Left colon (tissue), 2 donors: Measurements from ENCODE around the gene SNRNP25. TPM values are rescaled to one million over a fixed set of nuclear protein-coding genes. Genes with fewer than 3 reads are reported as not detected.
A peak's percentile ranks its signal among the peaks of the same experiment; 100 is the strongest.
"Not testable (repeated sequence)": the region's sequence is repeated elsewhere in the genome, so short reads cannot be mapped to it uniquely, and the experiment has no call there.

Source experiments
- ATAC-seq: fragments of 200-7000 bp; cut with Tn5 transposase; one replicate; pipeline ENCODE4 v1.9.1; 2020; ENCODE audit warnings: mild to moderate bottlenecking, moderate library complexity
- DNase-seq, 2 donors: peaks; one replicate each; pipeline ENCODE4 v3.0.0-alpha.2; 2020
- intact Hi-C, 2 donors: fragments of 100-400 bp; cut with DNase I in 1 of 2; cut with micrococcal nuclease in 1 of 2; formaldehyde crosslinking; loops; one replicate each; pipeline versions ENCODE4 v1.11.2 to v1.14.0; 2022; cut with DNase I, micrococcal nuclease
- total RNA-seq, 2 donors: library from RNA; stranded (reverse); fragmentation: NEBNext Ultra II Directional; extraction: Animal tissue kit (Norgen Biotek cat#: 25700); gene quantifications; one replicate each; pipeline ENCODE4 v1.2.1, GENCODE V29; 2021
- donor health status: DM: no; HTN: no; CAD: no.
- donor health status: DM: yes; HTN: yes; CAD: no.

Gene SNRNP25
- total RNA-seq, 2 donors from 2014 or later, result 20.7 to 24.7 TPM

- intact Hi-C loops, result no loop called here
- peak; percentile 76 to 89 for DNase-seq
- ATAC-seq, result peak; percentile 96
Observed at GRCh38 chr16:38941-39892, 14.4 kb upstream of the SNRNP25 start.

GRCh38 chr16:41439-42068 lies 12.1 kb upstream of the SNRNP25 start:
- intact Hi-C loops, result no loop called here
- DNase-seq, result peak in 1 of 2 donors; percentile 15

GRCh38 chr16:42069-42457 lies 11.6 kb upstream of the SNRNP25 start:
- intact Hi-C loops, result no loop called here
- DNase-seq (peak in 1 of 2 donors; percentile 20), ATAC-seq (no peak)

More at GRCh38 chr16:41439-42068, 12.1 kb upstream of the SNRNP25 start:
- no peak for ATAC-seq

GRCh38 chr16:42691-43090 lies 10.9 kb upstream of the SNRNP25 start:
- no peak for ATAC-seq
- DNase-seq, result no peak

GRCh38 chr16:43294-43693 lies 10.3 kb upstream of the SNRNP25 start:
- ATAC-seq, result no peak
- intact Hi-C loops, result no loop called here
- DNase-seq, result peak in 1 of 2 donors; percentile 15

More at GRCh38 chr16:42691-43090, 10.9 kb upstream of the SNRNP25 start:
- intact Hi-C loops, result no loop called here

GRCh38 chr16:44655-45054 lies 9.0 kb upstream of the SNRNP25 start:
- ATAC-seq (no peak), DNase-seq (peak in 1 of 2 donors; percentile 7)
- intact Hi-C loops, result no loop called here

GRCh38 chr16:45454-45853 lies 8.2 kb upstream of the SNRNP25 start:
- ATAC-seq, result no peak
- peak in 1 of 2 donors; percentile 7 for DNase-seq
- intact Hi-C loops, result no loop called here

- DNase-seq, ATAC-seq, intact Hi-C loops: not testable (repeated sequence)
Observed at GRCh38 chr16:46510-46909, 7.1 kb upstream of the SNRNP25 start.

- peak in 1 of 2 donors; percentile 17 for DNase-seq
- intact Hi-C loops, result no loop called here
- ATAC-seq, result no peak
Observed at GRCh38 chr16:47234-47633, 6.4 kb upstream of the SNRNP25 start.

- intact Hi-C loops, result no loop called here
- DNase-seq (peak in 1 of 2 donors; percentile 12), ATAC-seq (no peak)
Observed at GRCh38 chr16:50769-51591, 2.6 kb upstream of the SNRNP25 start.

- ATAC-seq, result no peak
- DNase-seq, result no peak
- intact Hi-C loops, result no loop called here
Observed at GRCh38 chr16:54237-54581, 581 bp downstream of the SNRNP25 start.

- intact Hi-C loops, result no loop called here
- DNase-seq, result no peak
Observed at GRCh38 chr16:55571-56136, 2.0 kb downstream of the SNRNP25 start.

GRCh38 chr16:56231-56927 lies 2.8 kb downstream of the SNRNP25 start:
- no peak for ATAC-seq
- DNase-seq, result no peak

More at GRCh38 chr16:55571-56136, 2.0 kb downstream of the SNRNP25 start:
- ATAC-seq, result no peak

GRCh38 chr16:57711-58110 lies 4.1 kb downstream of the SNRNP25 start:
- ATAC-seq, result no peak
- no peak for DNase-seq
- intact Hi-C loops, result no loop called here

More at GRCh38 chr16:56231-56927, 2.8 kb downstream of the SNRNP25 start:
- intact Hi-C loops, result no loop called here

- intact Hi-C loops, result no loop called here
Observed at GRCh38 chr16:58491-59439, 5.1 kb downstream of the SNRNP25 start.

GRCh38 chr16:59440-60059 lies 5.9 kb downstream of the SNRNP25 start:
- no peak for DNase-seq
- ATAC-seq, result no peak
- intact Hi-C loops, result no loop called here

More at GRCh38 chr16:58491-59439, 5.1 kb downstream of the SNRNP25 start:
- ATAC-seq (no peak), DNase-seq (no peak)

- intact Hi-C loops, result no loop called here
- DNase-seq (no peak), ATAC-seq (no peak)
Observed at GRCh38 chr16:60166-60565, 6.5 kb downstream of the SNRNP25 start.
